Measurements from ENCODE around the gene CCDC80. TPM values are rescaled to one million over a fixed set of nuclear protein-coding genes. Genes with fewer than 3 reads are reported as not detected.

Gene CCDC80
- total RNA-seq, 3 donors from 2014 or later (not counting 1 experiment from before 2014, with no cell fraction given): 0.08 TPM; not detected in 2

DNA sequence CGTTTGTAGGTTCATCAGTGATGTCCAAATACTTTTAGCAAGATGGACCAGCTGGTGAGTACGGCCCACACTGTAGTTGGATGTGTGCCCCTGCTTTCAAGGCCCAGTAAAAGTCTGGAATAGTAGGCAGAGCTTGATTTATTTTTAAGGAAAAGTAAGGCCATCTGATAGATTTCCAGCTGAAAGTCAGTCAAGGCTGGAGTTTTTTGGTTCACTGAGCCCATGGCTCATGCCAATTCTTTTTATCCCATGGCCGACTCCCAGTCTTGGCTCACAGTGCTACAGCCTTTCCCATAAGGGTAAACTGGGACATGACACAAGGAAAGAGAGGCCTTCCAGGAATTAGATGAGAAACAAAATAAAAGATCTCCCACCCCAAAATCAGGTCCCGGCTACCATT, 13.5 kb downstream of the CCDC80 start:
- Histone ChIP-seq H3K4me1 (ENCODE audit: control insufficient read depth, insufficient read depth, low read length) (no peaks in the 10 kb centered on the region), H3K4me3 (ENCODE audit: low read length) (no peak overlapping the region), H3K27ac (ENCODE audit: low read length) (no peak overlapping the region), H3K27me3 (ENCODE audit: control insufficient read depth, insufficient read depth, low read length) (no peaks in the 10 kb centered on the region), H3K9me3 (ENCODE audit: control insufficient read depth, insufficient read depth, low read length) (no peaks in the 10 kb centered on the region), H3K36me3 (ENCODE audit: control insufficient read depth, insufficient read depth, low read length) (no peaks in the 10 kb centered on the region)
- H3K4me3 Mint-ChIP-seq: no peak overlapping the region
- intact Hi-C loops (cut with micrococcal nuclease): no loop called here
- H3K9me3 Mint-ChIP-seq: no peaks in the 10 kb centered on the region
- DNase-seq (no peak), ATAC-seq (no peak)
- 95% methylated on average over 4 of the region's 4 CpGs for WGBS (ENCODE audit: insufficient coverage)
- no peaks in the 10 kb centered on the region for H3K36me3 Mint-ChIP-seq
- H3K4me1 Mint-ChIP-seq: no peaks in the 10 kb centered on the region
- TF ChIP-seq, protein P1, sequence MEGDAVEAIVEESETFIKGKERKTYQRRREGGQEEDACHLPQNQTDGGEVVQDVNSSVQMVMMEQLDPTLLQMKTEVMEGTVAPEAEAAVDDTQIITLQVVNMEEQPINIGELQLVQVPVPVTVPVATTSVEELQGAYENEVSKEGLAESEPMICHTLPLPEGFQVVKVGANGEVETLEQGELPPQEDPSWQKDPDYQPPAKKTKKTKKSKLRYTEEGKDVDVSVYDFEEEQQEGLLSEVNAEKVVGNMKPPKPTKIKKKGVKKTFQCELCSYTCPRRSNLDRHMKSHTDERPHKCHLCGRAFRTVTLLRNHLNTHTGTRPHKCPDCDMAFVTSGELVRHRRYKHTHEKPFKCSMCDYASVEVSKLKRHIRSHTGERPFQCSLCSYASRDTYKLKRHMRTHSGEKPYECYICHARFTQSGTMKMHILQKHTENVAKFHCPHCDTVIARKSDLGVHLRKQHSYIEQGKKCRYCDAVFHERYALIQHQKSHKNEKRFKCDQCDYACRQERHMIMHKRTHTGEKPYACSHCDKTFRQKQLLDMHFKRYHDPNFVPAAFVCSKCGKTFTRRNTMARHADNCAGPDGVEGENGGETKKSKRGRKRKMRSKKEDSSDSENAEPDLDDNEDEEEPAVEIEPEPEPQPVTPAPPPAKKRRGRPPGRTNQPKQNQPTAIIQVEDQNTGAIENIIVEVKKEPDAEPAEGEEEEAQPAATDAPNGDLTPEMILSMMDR (IDR thresholded peaks at IDR 0.05): no peak
- peaks cover 6 to 23% of the 10 kb centered on the region in 2 donors for H3K27me3 Mint-ChIP-seq (ENCODE audit: low read depth in 2 of 2)
- H3K27ac Mint-ChIP-seq: no peak overlapping the region

GRCh38 chr3:112623717-112624116, 17.2 kb downstream of the CCDC80 start:
- no peaks in the 10 kb centered on the region for H3K36me3 Mint-ChIP-seq
- H3K4me1 ChIP-seq (ENCODE audit: control insufficient read depth, insufficient read depth, low read length): no peaks in the 10 kb centered on the region
- WGBS (ENCODE audit: insufficient coverage): 100% methylated on average over 1 of the region's 1 CpG
- intact Hi-C loops (cut with micrococcal nuclease): no loop called here
- peaks cover 6 to 22% of the 10 kb centered on the region in 2 donors for H3K27me3 Mint-ChIP-seq (ENCODE audit: low read depth in 2 of 2)
- DNase-seq (no peak), ATAC-seq (no peak)
- no peaks in the 10 kb centered on the region for H3K27me3 ChIP-seq (ENCODE audit: control insufficient read depth, insufficient read depth, low read length)
- no peak overlapping the region for H3K27ac ChIP-seq (ENCODE audit: low read length)
- TF ChIP-seq, protein P1 (IDR thresholded peaks at IDR 0.05): no peak
- no peak overlapping the region for H3K4me3 ChIP-seq (ENCODE audit: low read length)
- no peaks in the 10 kb centered on the region for H3K36me3 ChIP-seq (ENCODE audit: control insufficient read depth, insufficient read depth, low read length)
- no peaks in the 10 kb centered on the region for H3K9me3 ChIP-seq (ENCODE audit: control insufficient read depth, insufficient read depth, low read length)
- no peaks in the 10 kb centered on the region for H3K9me3 Mint-ChIP-seq
- no peaks in the 10 kb centered on the region for H3K4me1 Mint-ChIP-seq
- H3K4me3 Mint-ChIP-seq: no peak overlapping the region
- no peak overlapping the region for H3K27ac Mint-ChIP-seq

DNA sequence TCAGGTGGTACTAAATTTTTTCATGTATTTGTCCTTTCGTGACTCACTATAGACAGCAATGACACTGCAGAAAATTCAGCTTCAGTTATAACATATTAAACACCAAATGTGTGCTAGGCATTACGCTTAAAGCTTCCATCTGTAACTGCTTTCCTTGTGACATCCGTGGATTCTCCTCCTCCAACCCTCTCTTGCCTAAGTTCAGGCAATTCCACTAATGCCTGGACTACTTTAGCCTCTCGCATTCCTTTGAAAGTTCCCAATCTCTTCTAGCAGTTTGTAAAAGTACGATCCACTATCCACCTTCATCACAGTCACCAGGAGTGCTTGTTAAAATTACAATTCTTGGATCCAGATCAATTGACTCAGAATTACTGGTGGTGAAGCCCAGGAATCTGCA, 17.7 kb downstream of the CCDC80 start:
- no peaks in the 10 kb centered on the region for H3K4me1 Mint-ChIP-seq
- no peaks in the 10 kb centered on the region for H3K36me3 Mint-ChIP-seq

GRCh38 chr3:112619295-112619694, 21.6 kb downstream of the CCDC80 start:
- no peaks in the 10 kb centered on the region for H3K36me3 ChIP-seq (ENCODE audit: control insufficient read depth, insufficient read depth, low read length)
- peaks cover 6 to 11% of the 10 kb centered on the region in 2 donors for H3K27me3 Mint-ChIP-seq (ENCODE audit: low read depth in 2 of 2)
- H3K4me3 Mint-ChIP-seq: no peak overlapping the region
- H3K4me1 ChIP-seq (ENCODE audit: control insufficient read depth, insufficient read depth, low read length): no peaks in the 10 kb centered on the region
- ATAC-seq (no peak), DNase-seq (no peak)
- H3K9me3 ChIP-seq (ENCODE audit: control insufficient read depth, insufficient read depth, low read length): no peaks in the 10 kb centered on the region
- no peaks in the 10 kb centered on the region for H3K27me3 ChIP-seq (ENCODE audit: control insufficient read depth, insufficient read depth, low read length)
- intact Hi-C loops (cut with micrococcal nuclease): no loop called here
- no peak overlapping the region for H3K4me3 ChIP-seq (ENCODE audit: low read length)
- H3K27ac ChIP-seq (ENCODE audit: low read length): no peak overlapping the region
- H3K9me3 Mint-ChIP-seq: no peaks in the 10 kb centered on the region
- TF ChIP-seq, protein P1 (IDR thresholded peaks at IDR 0.05): no peak
- H3K27ac Mint-ChIP-seq: no peak overlapping the region
- 38% methylated on average over 2 of the region's 2 CpGs for whole genome bisulfite sequencing (ENCODE audit: insufficient coverage)
- H3K4me1 Mint-ChIP-seq: peaks cover 0 to 4% of the 10 kb centered on the region in 2 donors
- H3K36me3 Mint-ChIP-seq: no peaks in the 10 kb centered on the region

More for the DNA sequence above, 17.7 kb downstream of the CCDC80 start:
- Histone ChIP-seq H3K27me3 (ENCODE audit: control insufficient read depth, insufficient read depth, low read length) (no peaks in the 10 kb centered on the region), H3K9me3 (ENCODE audit: control insufficient read depth, insufficient read depth, low read length) (no peaks in the 10 kb centered on the region), H3K36me3 (ENCODE audit: control insufficient read depth, insufficient read depth, low read length) (no peaks in the 10 kb centered on the region), H3K4me3 (ENCODE audit: low read length) (no peak overlapping the region), H3K4me1 (ENCODE audit: control insufficient read depth, insufficient read depth, low read length) (no peaks in the 10 kb centered on the region), H3K27ac (ENCODE audit: low read length) (no peak overlapping the region)
- Mint-ChIP-seq H3K4me3 (no peak overlapping the region), H3K27ac (no peak overlapping the region), H3K27me3 (ENCODE audit: low read depth in 2 of 2) (peaks cover 6 to 22% of the 10 kb centered on the region in 2 donors), H3K9me3 (no peaks in the 10 kb centered on the region)
- ATAC-seq: no peak
- TF ChIP-seq, protein P1 (IDR thresholded peaks at IDR 0.05): no peak
- 92% methylated on average over 5 of the region's 5 CpGs for WGBS (ENCODE audit: insufficient coverage)
- intact Hi-C loops (cut with micrococcal nuclease): no loop called here
- no peak for DNase-seq

Data from natural killer cell (primary cell).